Neural progenitor cell (in vitro differentiated cells): ENCODE data around the gene KLHL35. TPM values are rescaled to one million over a fixed set of nuclear protein-coding genes. Genes with fewer than 3 reads are reported as not detected.

Source experiments
- DNase-seq: peaks from one replicate; pipeline ENCODE4 v3.0.0-alpha.2; 2016; ENCODE audit warnings: low spot score
- H2AFZ ChIP-seq: fragments of 200-600 bp; sonication (generic); replicated peaks from 2 replicates; pipeline ENCODE4 v1.6.1; 2016; ENCODE audit warnings: antibody characterized with exemption
- H3F3A ChIP-seq: fragments of 200-600 bp; sonication (generic); 2 replicates; pipeline ENCODE4 v1.6.1; 2016; ENCODE audit warnings: antibody characterized with exemption, low read depth
- H3K27ac ChIP-seq: fragments of 200-600 bp; sonication (generic); 2 replicates; pipeline ENCODE4 v1.5.1; 2016; ENCODE audit warnings: mild to moderate bottlenecking
- H3K27me3 ChIP-seq: fragments of 200-600 bp; sonication (generic); 2 replicates; pipeline ENCODE4 v1.6.1; 2016; ENCODE audit warnings: mild to moderate bottlenecking, moderate library complexity
- H3K36me3 ChIP-seq: fragments of 200-600 bp; sonication (generic); 2 replicates; pipeline ENCODE4 v1.5.1; 2016
- H3K4me1 ChIP-seq: fragments of 200-600 bp; sonication (generic); 2 replicates; pipeline ENCODE4 v1.6.1; 2016; ENCODE audit warnings: mixed run types
- H3K4me2 ChIP-seq: fragments of 200-600 bp; sonication (generic); 2 replicates; pipeline ENCODE4 v1.6.1; 2016
- H3K4me3 ChIP-seq: fragments of 200-600 bp; sonication (generic); 2 replicates; pipeline ENCODE4 v1.5.1; 2016
- H3K79me2 ChIP-seq: fragments of 200-600 bp; sonication (generic); 2 replicates; pipeline ENCODE4 v1.6.1; 2016; ENCODE audit warnings: low read depth
- H3K9ac ChIP-seq: fragments of 200-600 bp; sonication (generic); 2 replicates; pipeline ENCODE4 v1.6.1; 2016
- H3K9me3 ChIP-seq: fragments of 200-600 bp; sonication (generic); 2 replicates; pipeline ENCODE4 v1.5.1; 2016; ENCODE audit warnings: low read depth
- H4K20me1 ChIP-seq: fragments of 200-600 bp; sonication (generic); 2 replicates; pipeline ENCODE4 v1.6.1; 2016; ENCODE audit warnings: low read depth
- H3K27ac Mint-ChIP-seq: 3 replicates; pipeline ENCODE4 v1.8.0; 2021; ENCODE audit warnings: mixed read lengths
- H3K27me3 Mint-ChIP-seq: 2 replicates; pipeline ENCODE4 v1.8.0; 2022; ENCODE audit warnings: low read depth, mild to moderate bottlenecking, inconsistent platforms, moderate library complexity, mixed read lengths; ENCODE audit not compliant: insufficient read depth
- H3K36me3 Mint-ChIP-seq: 3 replicates; pipeline ENCODE4 v1.8.0; 2021; ENCODE audit warnings: mixed read lengths
- H3K4me1 Mint-ChIP-seq: 3 replicates; pipeline ENCODE4 v1.8.0; 2021; ENCODE audit warnings: mixed read lengths
- H3K4me3 Mint-ChIP-seq: 3 replicates; pipeline ENCODE4 v1.8.0; 2021; ENCODE audit warnings: mild to moderate bottlenecking, moderate library complexity, mixed read lengths
- H3K9me3 Mint-ChIP-seq: 3 replicates; pipeline ENCODE4 v1.8.0; 2020; ENCODE audit warnings: mixed read lengths
- CTCF ChIP-seq: fragments of 200-600 bp; sonication (generic); IDR thresholded peaks from 2 replicates; pipeline ENCODE4 v1.5.1; 2017; ENCODE audit warnings: antibody characterized with exemption, mild to moderate bottlenecking
- EZH2 ChIP-seq: fragments of 200-600 bp; sonication (generic); IDR thresholded peaks from 2 replicates; pipeline ENCODE4 v1.6.1; 2017; ENCODE audit warnings: antibody characterized with exemption, mild to moderate bottlenecking, moderate library complexity
- EZH2phosphoT487 ChIP-seq: fragments of 200-600 bp; sonication (generic); IDR thresholded peaks from 2 replicates; pipeline ENCODE4 v1.6.1; 2017; ENCODE audit warnings: antibody characterized with exemption
- total RNA-seq: library from RNA; depleted of rRNA; stranded (reverse); fragments of >200 nt; gene quantifications from 2 replicates; pipeline ENCODE4 v1.2.3, GENCODE V29; 2015; ENCODE audit warnings: low replicate concordance

KLHL35 gene
- total RNA-seq, 1 donor from 2014 or later: 1.2 TPM

- Mint-ChIP-seq H3K27ac (no peak overlapping the region), H3K27me3 (peaks cover 8% of the 10 kb centered on the region), H3K4me1 (peaks cover 70% of the 10 kb centered on the region), H3K9me3 (no peaks in the 10 kb centered on the region), H3K4me3 (no peak overlapping the region), H3K36me3 (peaks cover 3% of the 10 kb centered on the region)
- no peak overlapping the region for H3K27ac ChIP-seq
- no peaks in the 10 kb centered on the region for H3K36me3 ChIP-seq
- H3K79me2 ChIP-seq: no peaks in the 10 kb centered on the region
- H3K9me3 ChIP-seq: no peaks in the 10 kb centered on the region
- H3K4me2 ChIP-seq: no peak overlapping the region
- no peak overlapping the region for H3K4me3 ChIP-seq
- TF ChIP-seq EZH2phosphoT487: no peak
- no peak for TF ChIP-seq EZH2
- TF ChIP-seq CTCF: no peak
- H4K20me1 ChIP-seq: no peaks in the 10 kb centered on the region
- no peak overlapping the region for H3K9ac ChIP-seq
- H3K27me3 ChIP-seq: no peaks in the 10 kb centered on the region
- H2AFZ ChIP-seq: no peak overlapping the region
- H3K4me1 ChIP-seq: peaks cover 42% of the 10 kb centered on the region
- H3F3A ChIP-seq: peaks cover 4% of the 10 kb centered on the region
- no peak for DNase-seq
Observed at GRCh38 chr11:75469785-75470405, 36.9 kb upstream of the KLHL35 start.

- no peaks in the 10 kb centered on the region for H3K9me3 Mint-ChIP-seq
- H3K27ac Mint-ChIP-seq: peak overlapping the region; percentile 91
- H3K36me3 Mint-ChIP-seq: peaks cover 3% of the 10 kb centered on the region
- no peak for DNase-seq
- Histone ChIP-seq H2AFZ (no peak overlapping the region), H3F3A (no peaks in the 10 kb centered on the region), H3K9ac (no peak overlapping the region), H3K36me3 (no peaks in the 10 kb centered on the region), H3K4me2 (no peak overlapping the region), H3K27ac (no peak overlapping the region), H3K9me3 (no peaks in the 10 kb centered on the region), H4K20me1 (no peaks in the 10 kb centered on the region), H3K27me3 (no peaks in the 10 kb centered on the region), H3K4me3 (no peak overlapping the region), H3K79me2 (no peaks in the 10 kb centered on the region), H3K4me1 (peaks cover 42% of the 10 kb centered on the region)
- peaks cover 8% of the 10 kb centered on the region for H3K27me3 Mint-ChIP-seq
- H3K4me1 Mint-ChIP-seq: peaks cover 67% of the 10 kb centered on the region
- no peak overlapping the region for H3K4me3 Mint-ChIP-seq
- TF ChIP-seq EZH2: no peak
- no peak for TF ChIP-seq CTCF
- TF ChIP-seq EZH2phosphoT487: no peak
Observed at GRCh38 chr11:75468534-75469340, 35.7 kb upstream of the KLHL35 start.

GRCh38 chr11:75467881-75468280, 34.9 kb upstream of the KLHL35 start:
- Mint-ChIP-seq H3K4me1 (peaks cover 70% of the 10 kb centered on the region), H3K36me3 (peaks cover 3% of the 10 kb centered on the region), H3K4me3 (no peak overlapping the region), H3K27me3 (peaks cover 8% of the 10 kb centered on the region), H3K9me3 (no peaks in the 10 kb centered on the region), H3K27ac (peak overlapping the region; percentile 79)
- no peaks in the 10 kb centered on the region for H3K27me3 ChIP-seq
- no peak overlapping the region for H3K4me3 ChIP-seq
- peaks cover 47% of the 10 kb centered on the region for H3K4me1 ChIP-seq
- no peak overlapping the region for H2AFZ ChIP-seq
- H3K4me2 ChIP-seq: no peak overlapping the region
- H3K79me2 ChIP-seq: no peaks in the 10 kb centered on the region
- peaks cover 4% of the 10 kb centered on the region for H3F3A ChIP-seq
- H3K36me3 ChIP-seq: no peaks in the 10 kb centered on the region
- H3K9ac ChIP-seq: no peak overlapping the region
- no peaks in the 10 kb centered on the region for H3K9me3 ChIP-seq
- TF ChIP-seq CTCF: no peak
- TF ChIP-seq EZH2phosphoT487: no peak
- no peak for TF ChIP-seq EZH2
- no peaks in the 10 kb centered on the region for H4K20me1 ChIP-seq
- no peak overlapping the region for H3K27ac ChIP-seq
- no peak for DNase-seq
